ENCODE data around the gene RNF144A. TPM values are rescaled to one million over a fixed set of nuclear protein-coding genes. Genes with fewer than 3 reads are reported as not detected.
A peak's percentile ranks its signal among the peaks of the same experiment; 100 is the strongest.

The RNF144A gene
- total and polyA plus RNA-seq, 2 of the 13 experiments (the other 11 are each of a cell fraction or from before 2014, with no cell fraction given): 13.9 to 16.5 TPM

GRCh38 chr2:7020059-7020458, 102.8 kb downstream of the RNF144A start:
- Histone ChIP-seq H2AFZ (ENCODE audit: low read length) (no peak overlapping the region), H3K79me2 (ENCODE audit: insufficient read depth, low read length) (no peaks in the 10 kb centered on the region), H3K4me1 (ENCODE audit: insufficient read depth, low read length) (no peaks in the 10 kb centered on the region), H3K36me3 (replicated peaks in 1 of 2; ENCODE audit: control insufficient read depth in 1 of 2, insufficient read depth in 2 of 2, low read length in 2 of 2) (peaks cover 9 to 53% of the 10 kb centered on the region in 2 experiments), H3K27me3 (ENCODE audit: control insufficient read depth in 1 of 2, insufficient read depth in 2 of 2, low read length in 2 of 2) (no peaks in the 10 kb centered on the region), H3K9me3 (ENCODE audit: low read length) (no peaks in the 10 kb centered on the region), H3K4me2 (ENCODE audit: low read depth, low read length) (no peak overlapping the region), H4K20me1 (ENCODE audit: insufficient read depth, low read length) (no peaks in the 10 kb centered on the region), H3K27ac (ENCODE audit: extremely low read length, insufficient read depth, low read length) (no peak overlapping the region), H3K9ac (ENCODE audit: insufficient read depth, low read depth, low read length) (no peak overlapping the region), H3K4me3 (replicated peaks in 1 of 3; ENCODE audit: insufficient read depth in 1 of 3, low read depth in 2 of 3, low read length in 3 of 3) (no peak overlapping the region)
- ATAC-seq: no peak; the same call in 2 of the 3 replicates
- DNase-seq (ENCODE audit: low spot score): no peak
- ChIA-PET CTCF (ENCODE audit: low intra/inter-chr PET ratio, low total read pairs) (no interaction called here), POLR2A (no interaction called here)
- WGBS (ENCODE audit: low lambda C conversion rate): 97% methylated on average over 6 of the region's 6 CpGs
- in situ Hi-C loops (cut with HindIII; ENCODE audit: extremely low pct_ligation_motif_present, low pct_unique_long_range_greater_than_20kb) (no loop called here), intact Hi-C loops (cut with micrococcal nuclease; ENCODE audit: unreplicated experiment) (no loop called here)
- BruUV-seq (replicated peaks): no TSS peak
- no peak for FAIRE-seq
- TF ChIP-seq ZNF30 (CRISPR knock-in tag; IDR thresholded peaks at IDR 0.05) (no peak), ZNF891 (CRISPR knock-in tag; IDR thresholded peaks at IDR 0.05) (0 out of 2 replicates have a peak, but pooled peaks have one; percentile 31)

GRCh38 chr2:7020468-7020867, 103.3 kb downstream of the RNF144A start:
- H3K27me3 ChIP-seq (ENCODE audit: control insufficient read depth in 1 of 2, insufficient read depth in 2 of 2, low read length in 2 of 2): no peaks in the 10 kb centered on the region
- H3K4me3 ChIP-seq (replicated peaks in 1 of 3; ENCODE audit: insufficient read depth in 1 of 3, low read depth in 2 of 3, low read length in 3 of 3): no peak overlapping the region
- H3K9me3 ChIP-seq (ENCODE audit: low read length): no peaks in the 10 kb centered on the region
- DNase-seq (ENCODE audit: low spot score) (no peak), FAIRE-seq (no peak), ATAC-seq (no peak; the same call in 2 of the 3 replicates)
- H3K4me2 ChIP-seq (ENCODE audit: low read depth, low read length): no peak overlapping the region
- 95% methylated on average over 8 of the region's 8 CpGs for WGBS (ENCODE audit: low lambda C conversion rate)
- no peaks in the 10 kb centered on the region for H4K20me1 ChIP-seq (ENCODE audit: insufficient read depth, low read length)
- TF ChIP-seq ZBTB14 (CRISPR knock-in tag; IDR thresholded peaks at IDR 0.05): no peak
- peaks cover 9 to 55% of the 10 kb centered on the region in 2 experiments for H3K36me3 ChIP-seq (replicated peaks in 1 of 2; ENCODE audit: control insufficient read depth in 1 of 2, insufficient read depth in 2 of 2, low read length in 2 of 2)
- intact Hi-C loops (cut with micrococcal nuclease; ENCODE audit: unreplicated experiment) (no loop called here), in situ Hi-C loops (cut with HindIII; ENCODE audit: extremely low pct_ligation_motif_present, low pct_unique_long_range_greater_than_20kb) (no loop called here)
- no peaks in the 10 kb centered on the region for H3K79me2 ChIP-seq (ENCODE audit: insufficient read depth, low read length)
- H2AFZ ChIP-seq (ENCODE audit: low read length): no peak overlapping the region
- no peaks in the 10 kb centered on the region for H3K4me1 ChIP-seq (ENCODE audit: insufficient read depth, low read length)
- POLR2A ChIA-PET: no interaction called here
- CTCF ChIA-PET (ENCODE audit: low intra/inter-chr PET ratio, low total read pairs): no interaction called here
- no TSS peak for BruUV-seq (replicated peaks)
- H3K9ac ChIP-seq (ENCODE audit: insufficient read depth, low read depth, low read length): no peak overlapping the region
- no peak overlapping the region for H3K27ac ChIP-seq (ENCODE audit: extremely low read length, insufficient read depth, low read length)

Data from HepG2 (cell line).